Dedifferentiated amniotic fluid mesenchymal stem cell (primary cell): ENCODE data around the gene GLB1L3.
"Not testable (repeated sequence)": the region's sequence is repeated elsewhere in the genome, so short reads cannot be mapped to it uniquely, and the experiment has no call there.

Experiments used
- DNase-seq: peaks from one replicate; pipeline ENCODE4 v3.0.0-alpha.2; 2016; ENCODE audit errors: extremely low spot score

GLB1L3 gene

DNA sequence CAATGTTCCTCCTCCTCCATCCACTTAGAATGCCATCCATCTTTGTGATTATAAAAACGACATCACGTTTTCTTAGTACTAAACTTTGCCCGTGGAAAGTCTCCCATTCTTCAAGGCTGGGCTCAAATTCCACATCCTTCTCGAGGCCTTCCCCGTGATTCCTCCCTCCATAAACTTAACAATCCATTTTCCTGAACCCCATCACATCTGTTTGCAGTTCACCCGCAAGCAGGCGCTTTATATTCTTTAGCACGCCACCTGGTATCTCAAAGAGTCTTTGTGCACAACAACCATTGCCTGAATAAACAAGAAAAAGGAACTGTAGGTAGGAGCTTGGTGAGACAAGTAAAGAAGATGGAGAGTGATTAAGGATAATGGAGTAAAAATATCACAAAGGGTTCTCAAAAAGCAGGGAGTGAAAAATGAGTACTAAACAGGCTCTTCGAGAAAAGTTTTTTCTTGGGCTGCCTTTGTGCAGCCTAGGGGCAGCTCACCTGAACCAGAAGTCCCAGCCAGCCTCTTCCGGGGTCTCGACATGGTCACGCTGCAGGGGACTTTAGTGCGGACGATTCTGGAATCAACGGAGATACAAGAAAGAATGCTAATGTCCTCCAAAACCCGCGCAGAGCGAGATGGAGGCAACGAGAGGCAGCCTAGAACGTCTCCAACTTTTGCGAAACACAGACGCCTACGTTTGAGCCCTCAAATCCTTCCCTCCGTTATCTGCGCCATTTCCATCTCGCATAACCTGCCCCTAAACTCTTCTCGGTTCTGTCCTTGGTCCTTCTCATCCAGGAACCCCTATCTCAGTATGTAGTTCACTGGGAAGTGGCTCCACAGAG, 23.6 kb upstream of the GLB1L3 start:
- peak; percentile 52 for DNase-seq

DNA sequence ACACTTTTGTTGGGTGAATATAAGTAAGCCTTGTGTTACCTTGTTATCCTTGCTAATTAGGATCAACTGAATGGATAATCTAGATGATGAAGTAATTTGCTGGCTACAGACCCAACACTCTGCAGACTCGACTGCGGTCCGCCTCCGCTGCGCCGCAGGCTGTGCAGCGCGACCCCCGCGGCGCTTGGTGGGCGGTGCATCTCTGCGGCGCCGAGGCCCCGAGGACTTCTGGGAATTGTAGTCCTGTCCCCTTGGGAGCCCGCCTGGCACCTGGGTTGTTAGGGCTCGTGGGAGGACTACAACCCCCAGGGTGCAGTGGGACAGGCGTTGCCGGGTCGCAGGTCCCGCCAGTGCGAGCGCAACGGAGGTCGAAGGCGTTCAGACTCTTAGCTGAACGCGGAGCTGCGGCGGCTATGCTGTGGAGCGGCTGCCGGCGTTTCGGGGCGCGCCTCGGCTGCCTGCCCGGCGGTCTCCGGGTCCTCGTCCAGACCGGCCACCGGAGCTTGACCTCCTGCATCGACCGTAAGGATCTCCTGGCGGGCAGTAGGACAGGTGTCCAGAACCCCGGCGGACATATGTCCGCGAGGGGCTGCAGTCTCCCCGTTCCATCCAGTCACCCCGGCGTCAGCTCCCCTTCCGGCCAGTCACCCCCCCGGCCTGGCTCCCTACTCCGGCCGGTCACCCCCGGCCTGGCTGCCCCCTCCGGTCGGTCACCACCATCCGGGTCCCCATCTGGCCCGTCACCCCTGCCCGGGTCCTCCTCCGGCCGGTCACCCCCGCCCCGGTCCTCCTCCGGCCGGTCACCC, 22.8 kb upstream of the GLB1L3 start, which contains the start of the genes ACAD8 and THYN1:
Gene ACAD8, plus strand, starts transcription at position 381 of the 806 bp plus-strand sequence. Its CDS starts 33 bp downstream, at position 414.
Gene THYN1, minus strand, starts transcription at position 165 of the 806 bp plus-strand sequence. CDS start 470 bp downstream, outside the sequence.
- DNase-seq, result peak; percentile 95

GRCh38 chr11:134254433-134255183, 21.6 kb upstream of the GLB1L3 start:
- no peak for DNase-seq

GRCh38 chr11:134255184-134255561, 21.0 kb upstream of the GLB1L3 start:
- DNase-seq, result not testable (repeated sequence)

DNA sequence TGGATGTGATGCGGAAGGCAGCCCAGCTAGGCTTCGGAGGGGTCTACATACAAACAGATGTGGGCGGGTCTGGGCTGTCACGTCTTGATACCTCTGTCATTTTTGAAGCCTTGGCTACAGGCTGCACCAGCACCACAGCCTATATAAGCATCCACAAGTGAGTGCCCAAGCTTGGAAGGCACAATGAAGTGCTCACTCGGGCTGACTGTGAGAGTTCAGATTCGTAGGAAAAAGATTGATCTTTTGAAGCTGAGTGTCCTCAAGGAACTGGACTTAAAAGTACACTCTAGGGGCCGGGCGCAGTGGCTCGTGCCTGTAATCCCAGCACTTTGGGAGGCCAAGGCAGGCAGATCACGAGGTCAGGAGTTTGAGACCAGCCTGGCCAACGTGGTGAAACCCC, 19.1 kb upstream of the GLB1L3 start:
- DNase-seq, result no peak

GRCh38 chr11:134258577-134258976, 17.6 kb upstream of the GLB1L3 start:
- DNase-seq, result no peak

DNA sequence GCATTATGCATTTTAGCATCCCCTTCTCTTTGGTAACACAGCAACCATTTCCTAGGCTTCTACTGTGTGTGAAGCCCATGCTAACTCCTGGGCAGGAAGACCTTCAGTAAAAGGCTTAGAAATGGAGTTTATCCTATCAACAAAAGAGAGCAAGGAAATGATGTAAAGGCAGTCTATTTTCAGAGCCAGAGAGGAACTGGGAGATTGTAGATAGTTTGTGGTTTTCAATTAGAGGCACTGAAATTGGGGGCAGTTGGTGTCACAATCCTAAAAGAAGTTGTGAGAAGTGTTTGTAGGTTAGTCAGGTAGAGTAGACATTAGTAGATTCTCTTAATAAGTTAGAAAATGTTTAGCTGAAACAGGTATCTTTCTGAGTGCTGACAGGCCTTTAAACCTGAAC, 15.7 kb upstream of the GLB1L3 start:
- DNase-seq, result no peak

- no peak for DNase-seq
Observed at GRCh38 chr11:134260983-134261382, 15.2 kb upstream of the GLB1L3 start.

- no peak for DNase-seq
Observed at GRCh38 chr11:134261626-134262488, 14.3 kb upstream of the GLB1L3 start.

GRCh38 chr11:134264966-134265764, 11.0 kb upstream of the GLB1L3 start:
- no peak for DNase-seq

DNA sequence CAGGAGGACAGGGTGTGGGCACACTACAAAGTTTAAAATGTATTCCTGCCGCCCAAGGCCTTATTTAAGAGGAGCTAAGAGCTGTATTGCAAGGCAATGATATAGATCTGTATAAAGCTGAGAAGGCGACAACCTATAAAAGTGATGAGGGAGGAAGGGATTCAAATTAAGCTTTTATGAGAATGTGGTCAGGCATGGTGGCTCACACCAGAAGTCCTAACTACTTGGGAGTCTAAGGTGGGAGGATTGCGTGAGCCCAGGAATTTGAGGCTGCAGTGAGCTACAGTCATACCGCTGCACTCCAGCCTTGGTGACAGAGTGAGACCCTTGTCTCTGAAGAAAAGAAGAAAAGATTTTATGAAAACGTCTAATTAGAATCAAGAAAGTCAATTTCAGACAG, 9.7 kb upstream of the GLB1L3 start:
- no peak for DNase-seq

DNA sequence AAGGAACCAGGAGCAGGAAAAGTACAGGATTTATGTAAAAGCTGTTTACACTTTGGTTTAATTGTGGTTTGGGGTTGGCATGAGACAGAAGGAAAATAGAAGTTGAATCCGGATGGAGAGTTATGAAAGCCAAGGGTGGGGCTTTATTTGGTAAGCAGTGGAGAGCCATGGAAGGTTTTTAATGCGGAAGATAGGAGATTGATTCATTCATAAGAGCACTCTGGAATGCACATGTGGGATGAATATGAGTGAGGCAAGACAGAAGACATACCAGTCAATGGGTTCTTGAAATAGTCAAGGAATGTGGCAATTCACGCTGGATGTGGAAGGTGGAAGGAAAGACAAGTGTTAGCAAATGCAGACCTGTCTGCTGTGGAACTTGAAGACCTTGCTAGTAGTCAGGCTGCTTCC, 9.3 kb upstream of the GLB1L3 start:
- DNase-seq, result peak; percentile 61

DNA sequence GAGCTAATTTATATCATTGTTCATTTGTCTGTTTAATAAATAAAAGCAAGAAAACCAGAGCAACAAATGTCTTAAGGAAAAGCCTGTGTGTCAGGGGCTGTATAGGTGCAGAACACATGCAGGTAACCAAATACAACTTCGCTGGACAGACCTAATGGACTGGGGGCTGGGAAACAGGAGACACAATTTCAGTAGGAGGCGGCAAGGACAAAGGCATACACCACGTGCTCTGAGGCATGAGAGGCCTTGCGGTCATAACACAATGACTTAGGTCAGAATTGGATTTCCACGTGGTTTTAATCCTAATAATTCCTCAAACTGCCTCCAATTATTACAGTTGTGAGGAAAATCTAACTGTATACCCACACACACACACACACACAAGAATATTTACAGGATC, 8.7 kb upstream of the GLB1L3 start:
- no peak for DNase-seq

- no peak for DNase-seq
Observed at GRCh38 chr11:134267966-134268365, 8.2 kb upstream of the GLB1L3 start.

GRCh38 chr11:134270250-134270714, 5.9 kb upstream of the GLB1L3 start:
- DNase-seq, result no peak

DNA sequence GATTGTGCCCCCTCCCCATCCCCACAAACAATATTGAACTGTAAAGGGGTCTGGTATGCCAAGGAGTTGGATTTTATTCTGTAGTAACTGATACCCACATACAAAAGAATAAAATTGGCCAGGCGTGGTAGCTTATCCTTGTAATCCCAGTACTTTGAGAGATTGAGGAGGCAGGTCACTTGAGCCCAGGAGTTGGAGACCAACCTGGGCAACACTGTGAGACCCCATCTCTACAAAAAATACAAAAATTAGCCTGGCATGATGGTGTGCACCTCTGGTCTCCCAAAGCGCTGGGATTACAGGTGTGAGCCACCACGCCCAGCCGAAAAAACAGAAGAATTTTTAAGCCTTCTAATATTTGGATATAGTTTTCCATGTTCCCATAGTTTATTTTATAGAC, 4.2 kb upstream of the GLB1L3 start:
- DNase-seq, result no peak

- DNase-seq, result no peak
Observed at GRCh38 chr11:134272381-134273316, 3.5 kb upstream of the GLB1L3 start.

DNA sequence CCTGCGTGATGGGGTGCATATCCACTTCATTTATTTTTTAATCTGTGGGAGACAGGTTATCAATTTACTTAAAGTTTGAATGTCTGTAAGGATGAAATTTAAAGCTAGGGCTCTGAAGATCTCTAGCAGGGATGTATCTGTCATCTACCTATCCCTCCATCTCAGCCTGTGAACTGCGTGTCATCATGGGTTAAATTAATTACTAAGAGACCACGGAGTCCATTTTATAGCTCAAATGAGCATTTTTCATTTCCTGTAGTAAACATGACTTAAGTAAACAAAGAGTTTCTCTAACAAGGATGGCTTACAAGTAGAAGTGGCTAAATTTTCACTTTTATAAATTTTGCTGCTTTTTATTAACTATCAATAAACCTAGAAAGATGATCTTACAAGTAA, 2.9 kb upstream of the GLB1L3 start:
- DNase-seq, result no peak

- no peak for DNase-seq
Observed at GRCh38 chr11:134275188-134275533, 1.0 kb upstream of the GLB1L3 start.
